GDM1 (cell line): ENCODE results near the gene RPS27L.
"Not testable (repeated sequence)": the region's sequence is repeated elsewhere in the genome, so short reads cannot be mapped to it uniquely, and the experiment has no call there.

Source experiments
- DNase-seq: peaks from one replicate; lab custom pipeline; 2025; lab: John Stamatoyannopoulos, UW

RPS27L gene

DNA sequence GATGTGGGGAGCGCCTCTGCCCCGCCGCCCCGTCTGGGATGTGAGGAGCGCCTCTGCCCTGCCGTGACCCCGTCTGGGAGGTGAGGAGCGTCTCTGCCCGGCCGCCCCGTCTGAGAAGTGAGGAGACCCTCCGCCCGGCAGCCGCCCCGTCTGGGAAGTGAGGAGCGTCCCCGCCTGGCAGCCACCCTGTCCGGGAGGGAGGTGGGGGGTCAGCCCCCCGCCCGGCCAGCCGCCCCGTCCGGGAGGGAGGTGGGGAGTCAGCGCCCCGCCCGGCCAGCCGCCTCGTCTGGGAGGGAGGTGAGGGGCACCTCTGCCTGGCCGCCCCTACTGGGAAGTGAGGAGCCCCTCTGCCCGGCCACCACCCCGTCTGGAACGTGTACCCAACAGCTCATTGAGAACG, 58.4 kb downstream of the RPS27L start:
- not testable (repeated sequence) for DNase-seq
